HK-2 (cell line): ENCODE data around the gene SORCS2.

Experiments used
- DNase-seq: peaks from one replicate; pipeline ENCODE4 v3.0.0-alpha.2; 2018; ENCODE audit not compliant: unreplicated experiment

SORCS2 gene

GRCh38 chr4:7355795-7356194 is 163.5 kb downstream of the SORCS2 start:
- DNase-seq = no peak

- no peak for DNase-seq
Measured at GRCh38 chr4:7356667-7357310, 164.5 kb downstream of the SORCS2 start.

- no peak for DNase-seq
Measured at GRCh38 chr4:7357323-7357722, 165.0 kb downstream of the SORCS2 start.

GRCh38 chr4:7358100-7358735 is 165.9 kb downstream of the SORCS2 start:
- peak; percentile 51 for DNase-seq

- DNase-seq = no peak
Measured at GRCh38 chr4:7359400-7360062, 167.2 kb downstream of the SORCS2 start.

- no peak for DNase-seq
Measured at GRCh38 chr4:7360806-7361205, 168.5 kb downstream of the SORCS2 start.

GRCh38 chr4:7361280-7361895 is 169.1 kb downstream of the SORCS2 start:
- DNase-seq = no peak

- no peak for DNase-seq
Measured at GRCh38 chr4:7362341-7362740, 170.0 kb downstream of the SORCS2 start.

- no peak for DNase-seq
Measured at GRCh38 chr4:7362862-7363430, 170.6 kb downstream of the SORCS2 start.

GRCh38 chr4:7364979-7365378 is 172.6 kb downstream of the SORCS2 start:
- no peak for DNase-seq

GRCh38 chr4:7365462-7366179 is 173.3 kb downstream of the SORCS2 start:
- DNase-seq = no peak

GRCh38 chr4:7366180-7366945 is 174.0 kb downstream of the SORCS2 start:
- DNase-seq = no peak

GRCh38 chr4:7366954-7367353 is 174.6 kb downstream of the SORCS2 start:
- DNase-seq = no peak

GRCh38 chr4:7367406-7367805 is 175.1 kb downstream of the SORCS2 start:
- no peak for DNase-seq

GRCh38 chr4:7367864-7368277 is 175.5 kb downstream of the SORCS2 start:
- DNase-seq = no peak

- DNase-seq = no peak
Measured at GRCh38 chr4:7368296-7368695, 176.0 kb downstream of the SORCS2 start.

GRCh38 chr4:7369511-7369910 is 177.2 kb downstream of the SORCS2 start:
- DNase-seq = no peak

GRCh38 chr4:7370038-7370437 is 177.7 kb downstream of the SORCS2 start:
- no peak for DNase-seq

- DNase-seq = no peak
Measured at GRCh38 chr4:7371210-7371941, 179.0 kb downstream of the SORCS2 start.

- DNase-seq = no peak
Measured at GRCh38 chr4:7372673-7373072, 180.3 kb downstream of the SORCS2 start.
